PC-3 (cell line): Measurements from ENCODE around the gene DOCK4. TPM values are rescaled to one million over a fixed set of nuclear protein-coding genes. Genes with fewer than 3 reads are reported as not detected.

Experiments
- ATAC-seq: fragments of 200-7000 bp; cut with Tn5 transposase; 2 replicates; pipeline ENCODE4 v1.9.1; 2020; ENCODE audit warnings: mild to moderate bottlenecking, moderate library complexity
- BruUV-seq: library from RNA; stranded (reverse); fragments of 400-500 nt; replicated peaks from 2 replicates; lab custom pipeline; 2021; lab: Mats Ljungman, UMichigan
- CTCF ChIA-PET: fragments of 300-600 bp; sonication (Branson Sonifier 250); formaldehyde crosslinking; loops from one replicate; lab custom pipeline; 2022; ENCODE audit warnings: antibody characterized with exemption; lab: Charles Lee
- POLR2A ChIA-PET: fragments of 300-600 bp; sonication (Branson Sonifier 250); formaldehyde crosslinking; loops from one replicate; lab custom pipeline; 2022; ENCODE audit warnings: antibody characterized with exemption; ENCODE audit not compliant: unreplicated experiment; lab: Charles Lee
- DNase-seq: peaks from one replicate; pipeline ENCODE4 v3.0.0-alpha.2; 2015
- H2AFZ ChIP-seq: fragments of 300-600 bp; sonication (generic); 2 replicates; pipeline ENCODE4 v1.6.0; 2016; ENCODE audit warnings: antibody characterized with exemption, low read length
- H3F3A ChIP-seq: fragments of 300-600 bp; sonication (generic); one replicate; pipeline ENCODE4 v1.6.0; 2017; ENCODE audit warnings: antibody characterized with exemption, low read length, control low read depth, mild to moderate bottlenecking; ENCODE audit not compliant: unreplicated experiment
- H3K27ac ChIP-seq: fragments of 300-600 bp; sonication (generic); 2 replicates; pipeline ENCODE4 v1.5.1; 2016; ENCODE audit warnings: mild to moderate bottlenecking, low read length
- H3K27me3 ChIP-seq: fragments of 300-600 bp; sonication (generic); 2 replicates; pipeline ENCODE4 v1.6.1; 2016; ENCODE audit warnings: low read length, mixed read lengths
- H3K36me3 ChIP-seq: fragments of 300-600 bp; sonication (generic); 2 replicates; pipeline ENCODE4 v1.6.1; 2016; ENCODE audit warnings: low read depth, mixed run types, low read length, mixed read lengths
- H3K4me1 ChIP-seq: fragments of 300-600 bp; sonication (generic); 2 replicates; pipeline ENCODE4 v1.5.1; 2016; ENCODE audit warnings: low read length; ENCODE audit not compliant: insufficient read depth
- H3K4me2 ChIP-seq: fragments of 300-600 bp; sonication (generic); 2 replicates; pipeline ENCODE4 v1.6.0; 2016; ENCODE audit warnings: low read length
- H3K4me3 ChIP-seq: fragments of 300-600 bp; sonication (generic); 2 replicates; pipeline ENCODE4 v1.5.1; 2016; ENCODE audit warnings: mild to moderate bottlenecking, low read length, mixed read lengths
- H3K79me2 ChIP-seq: fragments of 300-600 bp; sonication (generic); 2 replicates; pipeline ENCODE4 v1.6.1; 2017; ENCODE audit warnings: low read length, mixed read lengths
- H3K9ac ChIP-seq: fragments of 300-600 bp; sonication (generic); 2 replicates; pipeline ENCODE4 v1.6.0; 2016; ENCODE audit warnings: mild to moderate bottlenecking, low read length
- H3K9me2 ChIP-seq: fragments of 300-600 bp; sonication (generic); replicated peaks from 2 replicates; pipeline ENCODE4 v1.6.1; 2016; ENCODE audit warnings: mixed run types, low read length, mixed read lengths
- H3K9me3 ChIP-seq: fragments of 300-600 bp; sonication (generic); 2 replicates; pipeline ENCODE4 v1.6.1; 2016; ENCODE audit warnings: low read length, mixed read lengths
- H4K20me1 ChIP-seq: fragments of 300-600 bp; sonication (generic); 2 replicates; pipeline ENCODE4 v1.6.1; 2016; ENCODE audit warnings: low read length, mixed read lengths
- EZH2 ChIP-seq: fragments of 300-600 bp; sonication (generic); IDR thresholded peaks from one replicate; pipeline ENCODE4 v1.6.1; 2017; ENCODE audit warnings: antibody characterized with exemption, mild to moderate bottlenecking, low read length; ENCODE audit not compliant: unreplicated experiment
- EZH2phosphoT487 ChIP-seq: fragments of 300-600 bp; sonication (generic); IDR thresholded peaks from 2 replicates; pipeline ENCODE4 v1.6.1; 2018; ENCODE audit warnings: mild to moderate bottlenecking, antibody characterized with exemption, low read length, borderline replicate concordance
- intact Hi-C: fragments of 100-400 bp; cut with micrococcal nuclease; formaldehyde crosslinking; loops from 2 replicates; pipeline ENCODE4 v1.9.0; 2023
- total RNA-seq: library from RNA; depleted of rRNA; stranded (reverse); fragments of >200 nt; gene quantifications from 2 replicates; pipeline ENCODE4 v1.2.3, GENCODE V29; 2014
- TF ChIP-seq, protein P1 (sequence below): fragments of 300-600 bp; sonication (generic); conservative IDR thresholded peaks from 2 replicates; pipeline ENCODE4 v1.5.1; 2017; ENCODE audit warnings: antibody characterized with exemption, low read depth, mild to moderate bottlenecking, low read length

The DOCK4 gene
- total RNA-seq, 1 experiment from 2014 or later, result 25.4 TPM

DNA sequence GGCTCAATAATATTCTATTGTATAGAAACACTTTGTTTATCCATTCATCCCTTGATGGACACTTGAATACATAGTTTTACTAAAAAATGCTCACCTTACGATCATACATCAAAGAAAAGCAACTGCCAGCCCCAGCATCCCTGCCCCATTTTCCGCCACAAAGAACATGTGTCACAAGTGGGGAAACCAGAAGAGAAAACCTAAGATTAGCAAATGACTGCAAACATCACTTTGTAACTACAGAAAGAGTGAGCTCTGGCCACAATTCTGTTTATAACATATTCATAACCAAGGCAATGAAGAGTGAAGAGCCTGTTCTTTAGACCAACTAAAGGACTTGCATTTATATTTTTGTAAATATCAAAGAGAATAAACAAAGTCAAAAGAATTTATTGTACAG, 89.8 kb downstream of the DOCK4 start:
- TF ChIP-seq, protein P1, sequence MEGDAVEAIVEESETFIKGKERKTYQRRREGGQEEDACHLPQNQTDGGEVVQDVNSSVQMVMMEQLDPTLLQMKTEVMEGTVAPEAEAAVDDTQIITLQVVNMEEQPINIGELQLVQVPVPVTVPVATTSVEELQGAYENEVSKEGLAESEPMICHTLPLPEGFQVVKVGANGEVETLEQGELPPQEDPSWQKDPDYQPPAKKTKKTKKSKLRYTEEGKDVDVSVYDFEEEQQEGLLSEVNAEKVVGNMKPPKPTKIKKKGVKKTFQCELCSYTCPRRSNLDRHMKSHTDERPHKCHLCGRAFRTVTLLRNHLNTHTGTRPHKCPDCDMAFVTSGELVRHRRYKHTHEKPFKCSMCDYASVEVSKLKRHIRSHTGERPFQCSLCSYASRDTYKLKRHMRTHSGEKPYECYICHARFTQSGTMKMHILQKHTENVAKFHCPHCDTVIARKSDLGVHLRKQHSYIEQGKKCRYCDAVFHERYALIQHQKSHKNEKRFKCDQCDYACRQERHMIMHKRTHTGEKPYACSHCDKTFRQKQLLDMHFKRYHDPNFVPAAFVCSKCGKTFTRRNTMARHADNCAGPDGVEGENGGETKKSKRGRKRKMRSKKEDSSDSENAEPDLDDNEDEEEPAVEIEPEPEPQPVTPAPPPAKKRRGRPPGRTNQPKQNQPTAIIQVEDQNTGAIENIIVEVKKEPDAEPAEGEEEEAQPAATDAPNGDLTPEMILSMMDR, result no peak
- no peak for TF ChIP-seq EZH2phosphoT487
- no peak for TF ChIP-seq EZH2
- Histone ChIP-seq H3K4me3 (no peak overlapping the region), H3K79me2 (peaks cover 17% of the 10 kb centered on the region), H3K4me1 (no peaks in the 10 kb centered on the region), H3K27ac (no peak overlapping the region), H3K9me2 (no peaks in the 10 kb centered on the region), H4K20me1 (no peaks in the 10 kb centered on the region), H3K9ac (no peak overlapping the region), H3K36me3 (no peaks in the 10 kb centered on the region), H3F3A (no peaks in the 10 kb centered on the region), H3K27me3 (no peaks in the 10 kb centered on the region), H2AFZ (no peak overlapping the region), H3K9me3 (no peaks in the 10 kb centered on the region), H3K4me2 (no peak overlapping the region)
- DNase-seq, result no peak
- CTCF ChIA-PET, result no interaction called here
- POLR2A ChIA-PET, result no interaction called here
- BruUV-seq, result no TSS peak
- ATAC-seq, result no peak
- intact Hi-C loops, result no loop called here

GRCh38 chr7:112115880-112116279, 90.3 kb downstream of the DOCK4 start:
- Histone ChIP-seq H3K4me3 (no peak overlapping the region), H3K9me2 (no peaks in the 10 kb centered on the region), H4K20me1 (no peaks in the 10 kb centered on the region), H3K27ac (no peak overlapping the region), H3K9ac (no peak overlapping the region), H3K36me3 (no peaks in the 10 kb centered on the region), H3K27me3 (no peaks in the 10 kb centered on the region), H3K4me2 (no peak overlapping the region), H3F3A (no peaks in the 10 kb centered on the region), H3K4me1 (no peaks in the 10 kb centered on the region), H2AFZ (no peak overlapping the region), H3K9me3 (no peaks in the 10 kb centered on the region), H3K79me2 (peaks cover 16% of the 10 kb centered on the region)
- BruUV-seq, result no TSS peak
- intact Hi-C loops, result no loop called here
- ChIA-PET CTCF (no interaction called here), POLR2A (no interaction called here)
- DNase-seq, result no peak
- no peak for TF ChIP-seq EZH2phosphoT487
- TF ChIP-seq EZH2, result no peak
- TF ChIP-seq, protein P1, result no peak
- ATAC-seq, result no peak

DNA sequence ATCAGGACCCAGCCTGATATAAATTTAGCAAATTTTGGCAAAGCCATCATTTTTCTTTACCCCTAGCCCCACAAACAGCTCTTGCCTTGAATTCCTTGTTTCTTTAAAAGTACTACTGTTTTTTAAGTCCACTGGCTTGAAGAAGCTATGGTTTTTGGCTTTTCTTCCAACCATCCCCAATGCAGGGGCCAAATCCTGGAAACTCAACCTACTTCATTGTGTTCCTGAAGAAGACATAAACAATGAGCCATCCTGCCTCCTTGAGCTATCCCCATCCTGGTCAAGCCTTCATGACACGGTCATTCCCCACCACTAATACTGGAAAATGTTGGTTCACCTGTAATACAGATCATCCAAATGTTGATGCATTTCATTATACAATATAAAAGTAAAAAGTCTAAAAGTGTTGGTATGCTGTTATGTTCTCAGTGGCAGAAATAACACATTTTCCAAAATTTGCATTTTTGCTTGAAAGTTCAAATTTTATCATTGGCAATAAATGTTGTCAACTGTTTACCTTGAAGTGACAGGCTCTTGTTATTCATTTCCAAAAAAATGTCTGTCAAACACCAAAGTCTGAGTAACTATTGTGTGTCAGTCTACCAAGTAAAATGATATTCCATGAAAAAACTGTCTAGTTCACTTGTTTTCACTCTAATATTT, 92.2 kb downstream of the DOCK4 start:
- Histone ChIP-seq H3K4me1 (no peaks in the 10 kb centered on the region), H3K79me2 (peaks cover 16% of the 10 kb centered on the region), H3K4me3 (no peak overlapping the region), H3K9me3 (no peaks in the 10 kb centered on the region), H3K27me3 (no peaks in the 10 kb centered on the region), H4K20me1 (no peaks in the 10 kb centered on the region), H3K9me2 (no peaks in the 10 kb centered on the region), H3K27ac (no peak overlapping the region), H2AFZ (no peak overlapping the region), H3F3A (no peaks in the 10 kb centered on the region), H3K9ac (no peak overlapping the region), H3K4me2 (no peak overlapping the region), H3K36me3 (no peaks in the 10 kb centered on the region)
- TF ChIP-seq, protein P1, result no peak
- TF ChIP-seq EZH2 (no peak), EZH2phosphoT487 (no peak)
- ChIA-PET CTCF (no interaction called here), POLR2A (interaction anchor here (0.6 kb wide), 1 partner anchor 337 kb away, joined by 3 read pairs; no protein-coding TSS in a partner anchor)
- BruUV-seq, result no TSS peak
- intact Hi-C loops, result no loop called here
- DNase-seq (no peak), ATAC-seq (no peak)
